ENCODE data around the gene CLDN10. TPM values are rescaled to one million over a fixed set of nuclear protein-coding genes. Genes with fewer than 3 reads are reported as not detected.

CLDN10 gene
- total RNA-seq, 4 donors from 2014 or later, result 1.3 to 9.5 TPM; not detected in 2

- H3K27ac ChIP-seq, result peak overlapping the region in 1 of 4 donors; percentile 7
- 40% methylated on average over 1 of the region's 17 CpGs; no CpG with 5 or more reads in 1 of the 2 donors for WGBS, 2 donors
- H3K36me3 ChIP-seq, result no peaks in the 10 kb centered on the region
- no peak for DNase-seq
- H3K4me3 ChIP-seq, result peak overlapping the region in 3 of 4 donors; percentile 20 to 57 (median 37)
- peaks cover 5 to 78% (median 10%) of the 10 kb centered on the region in 4 donors for H3K27me3 ChIP-seq
- no peaks in the 10 kb centered on the region for H3K9me3 ChIP-seq
- intact Hi-C loops (cut with DNase I), result no loop called here
- H3K4me1 ChIP-seq, result peaks cover 0 to 20% (median 16%) of the 10 kb centered on the region in 3 donors
- no peak for TF ChIP-seq POLR2A (IDR thresholded peaks at IDR 0.05)
- TF ChIP-seq, protein P1, sequence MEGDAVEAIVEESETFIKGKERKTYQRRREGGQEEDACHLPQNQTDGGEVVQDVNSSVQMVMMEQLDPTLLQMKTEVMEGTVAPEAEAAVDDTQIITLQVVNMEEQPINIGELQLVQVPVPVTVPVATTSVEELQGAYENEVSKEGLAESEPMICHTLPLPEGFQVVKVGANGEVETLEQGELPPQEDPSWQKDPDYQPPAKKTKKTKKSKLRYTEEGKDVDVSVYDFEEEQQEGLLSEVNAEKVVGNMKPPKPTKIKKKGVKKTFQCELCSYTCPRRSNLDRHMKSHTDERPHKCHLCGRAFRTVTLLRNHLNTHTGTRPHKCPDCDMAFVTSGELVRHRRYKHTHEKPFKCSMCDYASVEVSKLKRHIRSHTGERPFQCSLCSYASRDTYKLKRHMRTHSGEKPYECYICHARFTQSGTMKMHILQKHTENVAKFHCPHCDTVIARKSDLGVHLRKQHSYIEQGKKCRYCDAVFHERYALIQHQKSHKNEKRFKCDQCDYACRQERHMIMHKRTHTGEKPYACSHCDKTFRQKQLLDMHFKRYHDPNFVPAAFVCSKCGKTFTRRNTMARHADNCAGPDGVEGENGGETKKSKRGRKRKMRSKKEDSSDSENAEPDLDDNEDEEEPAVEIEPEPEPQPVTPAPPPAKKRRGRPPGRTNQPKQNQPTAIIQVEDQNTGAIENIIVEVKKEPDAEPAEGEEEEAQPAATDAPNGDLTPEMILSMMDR (IDR thresholded peaks at IDR 0.05), result no peak
Measured at GRCh38 chr13:95552208-95552538, 347 bp upstream of the CLDN10 start.

- Histone ChIP-seq H3K27ac (no peak overlapping the region), H3K4me1 (peaks cover 0 to 20% (median 16%) of the 10 kb centered on the region in 3 donors), H3K27me3 (peaks cover 5 to 76% (median 8%) of the 10 kb centered on the region in 4 donors), H3K9me3 (no peaks in the 10 kb centered on the region), H3K4me3 (peak overlapping the region in 2 of 4 donors; percentile 6 to 57), H3K36me3 (no peaks in the 10 kb centered on the region)
- intact Hi-C loops (cut with DNase I), result no loop called here
- whole genome bisulfite sequencing, 2 donors, result 40 to 43% methylated on average over 26 to 27 of the region's 29 CpGs
- no peak for TF ChIP-seq POLR2A (IDR thresholded peaks at IDR 0.05)
- TF ChIP-seq, protein P1 (IDR thresholded peaks at IDR 0.05), result no peak
- DNase-seq, result no peak
Measured at GRCh38 chr13:95553581-95554385, 1.3 kb downstream of the CLDN10 start.

DNA sequence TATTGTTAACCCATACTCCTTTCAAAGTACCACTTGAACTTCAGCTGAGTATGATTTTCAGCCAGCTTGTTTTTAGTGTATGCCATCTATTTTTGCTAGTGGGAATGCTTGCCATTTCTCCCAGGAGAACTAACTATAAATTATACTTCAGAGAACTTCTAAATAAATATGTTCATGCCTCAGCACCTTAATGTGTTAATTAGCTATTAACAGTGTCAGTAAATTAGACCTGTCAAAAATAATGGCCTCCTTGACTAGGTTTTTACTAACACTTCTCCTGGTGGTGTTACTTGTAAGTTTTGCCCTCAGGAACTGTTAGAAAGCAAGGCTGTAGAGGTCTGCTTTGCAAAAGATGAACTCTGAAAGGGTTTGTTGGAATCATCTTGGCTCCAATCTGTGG is 4.5 kb downstream of the CLDN10 start:
- Histone ChIP-seq H3K9me3 (no peaks in the 10 kb centered on the region), H3K27ac (no peak overlapping the region), H3K4me1 (peaks cover 0 to 17% (median 16%) of the 10 kb centered on the region in 3 donors), H3K36me3 (no peaks in the 10 kb centered on the region), H3K27me3 (peaks cover 5 to 59% (median 8%) of the 10 kb centered on the region in 4 donors), H3K4me3 (no peak overlapping the region)
- intact Hi-C loops (cut with DNase I), result no loop called here
- DNase-seq, result no peak
- no peak for TF ChIP-seq POLR2A (IDR thresholded peaks at IDR 0.05)
- TF ChIP-seq, protein P1 (IDR thresholded peaks at IDR 0.05), result no peak

GRCh38 chr13:95559100-95559499 is 6.6 kb downstream of the CLDN10 start:
- Histone ChIP-seq H3K9me3 (no peaks in the 10 kb centered on the region), H3K4me3 (no peak overlapping the region), H3K4me1 (no peaks in the 10 kb centered on the region), H3K36me3 (no peaks in the 10 kb centered on the region), H3K27me3 (peaks cover 0 to 38% (median 0%) of the 10 kb centered on the region in 4 donors), H3K27ac (no peak overlapping the region)
- no peak for TF ChIP-seq POLR2A (IDR thresholded peaks at IDR 0.05)
- TF ChIP-seq, protein P1 (IDR thresholded peaks at IDR 0.05), result no peak
- 47 to 57% methylated on average over 6 of the region's 6 CpGs for WGBS, 2 donors
- DNase-seq, result no peak
- intact Hi-C loops (cut with DNase I), result no loop called here

- no peaks in the 10 kb centered on the region for H3K9me3 ChIP-seq
- no peak for TF ChIP-seq POLR2A (IDR thresholded peaks at IDR 0.05)
- TF ChIP-seq, protein P1 (IDR thresholded peaks at IDR 0.05), result no peak
- no peaks in the 10 kb centered on the region for H3K4me1 ChIP-seq
- H3K36me3 ChIP-seq, result no peaks in the 10 kb centered on the region
- WGBS, 2 donors, result 71 to 76% methylated on average over 6 of the region's 6 CpGs
- no peak overlapping the region for H3K4me3 ChIP-seq
- peaks cover 0 to 25% (median 0%) of the 10 kb centered on the region in 4 donors for H3K27me3 ChIP-seq
- H3K27ac ChIP-seq, result no peak overlapping the region
- DNase-seq, result no peak
- intact Hi-C loops (cut with DNase I), result no loop called here
Measured at GRCh38 chr13:95560387-95560786, 7.9 kb downstream of the CLDN10 start.

Measured in esophagus squamous epithelium (tissue), 5 donors.